Sigmoid colon (tissue), 7 donors: ENCODE data around the gene UTS2B. TPM values are rescaled to one million over a fixed set of nuclear protein-coding genes. Genes with fewer than 3 reads are reported as not detected.
"Not testable (repeated sequence)": the region's sequence is repeated elsewhere in the genome, so short reads cannot be mapped to it uniquely, and the experiment has no call there.

ENCODE experiments used
- DNase-seq: peaks from one replicate; pipeline ENCODE4 v3.0.0-alpha.2; 2019
- H3K27ac ChIP-seq, 4 donors: fragments of 200-600 bp; sonication (generic); one replicate each; pipeline ENCODE4 v1.5.1; 2016 to 2019; ENCODE audit warnings: mild to moderate bottlenecking in 1 of 4
- H3K27me3 ChIP-seq, 3 donors: fragments of 200-600 bp; sonication (generic); one replicate each; pipeline ENCODE4 v1.5.1; 2019; ENCODE audit warnings: mild to moderate bottlenecking in 1 of 3
- H3K36me3 ChIP-seq, 4 donors: fragments of 200-600 bp; sonication (generic); one replicate each; pipeline ENCODE4 v1.5.1; 2016 to 2019
- H3K4me1 ChIP-seq, 4 donors: fragments of 200-600 bp; sonication (generic); one replicate each; pipeline ENCODE4 v1.5.1; 2017 to 2019
- H3K4me3 ChIP-seq, 4 donors: fragments of 200-600 bp; sonication (generic); one replicate each; pipeline ENCODE4 v1.5.1; 2017 to 2019; ENCODE audit warnings: mild to moderate bottlenecking in 2 of 4, moderate library complexity in 1 of 4
- H3K9me3 ChIP-seq, 4 donors: fragments of 200-600 bp in 3 of 4; sonication (generic) in 3 of 4; one replicate each; pipeline versions ENCODE4 v1.5.1 to v1.6.1; 2013 to 2019
- CTCF ChIP-seq, 4 experiments: fragments of 450-650 bp in 3 of 4; fragments of 200-600 bp in 1 of 4; IDR thresholded peaks; one replicate each; pipeline ENCODE4 v1.5.1; 2016 to 2019; ENCODE audit warnings: antibody characterized with exemption in 4 of 4, mild to moderate bottlenecking in 3 of 4, moderate library complexity in 2 of 4
- EP300 ChIP-seq, 4 donors: sonication (generic); formaldehyde crosslinking; IDR thresholded peaks; one replicate each; pipeline ENCODE4 v1.6.1; 2017; ENCODE audit warnings: antibody characterized with exemption in 4 of 4
- POLR2A ChIP-seq, 2 donors: fragments of 450-650 bp; IDR thresholded peaks; one replicate each; pipeline ENCODE4 v1.6.1; 2016; ENCODE audit warnings: antibody characterized with exemption in 2 of 2, mild to moderate bottlenecking in 2 of 2, moderate library complexity in 2 of 2
- POLR2AphosphoS5 ChIP-seq, 4 donors: sonication (generic); formaldehyde crosslinking; IDR thresholded peaks; one replicate each; pipeline ENCODE4 v1.6.1; 2017; ENCODE audit warnings: antibody characterized with exemption in 4 of 4
- WGBS, 2 donors: extraction: QIAGEN DNeasy Blood & Tissue Kit; methylation state at CpG; one replicate each; pipeline ENCODE4 v1.1.7; 2013; 5-methylcytosine and 5-hydroxymethylcytosine counted together
- intact Hi-C: fragments of 100-400 bp; cut with DNase I; formaldehyde crosslinking; loops from one replicate; pipeline ENCODE4 v1.15.1; 2023
- polyA plus RNA-seq, 3 donors: library from polyadenylated mRNA; stranded (reverse); fragments of 200-250 nt; gene quantifications; one replicate each; pipeline ENCODE4 v1.2.3, GENCODE V29; 2013
- total RNA-seq, 4 donors: library from RNA; depleted of rRNA; stranded (reverse); fragments of >200 nt; gene quantifications; one replicate each; pipeline ENCODE4 v1.1.0, GENCODE V29; 2016
- donor health status: healthy with polysubstance abuse.
- donor health status: Bipolar disorder and iron deficiency.
- donor health status: healthy.

UTS2B gene
- total and polyA plus RNA-seq, 7 donors = 0.17 to 0.71 (median 0.28) TPM; not detected in 4

- intact Hi-C loops = no loop called here
These were observed 54.6 kb downstream of the UTS2B start for GRCh38 chr3:191275751-191276150.

GRCh38 chr3:191275244-191275643 lies 55.1 kb downstream of the UTS2B start:
- H3K4me3 ChIP-seq, intact Hi-C loops, H3K36me3 ChIP-seq, H3K4me1 ChIP-seq, DNase-seq, H3K9me3 ChIP-seq, H3K27ac ChIP-seq, H3K27me3 ChIP-seq: not testable (repeated sequence)
- 86 to 93% methylated on average over 14 of the region's 14 CpGs for WGBS, 2 donors

More at GRCh38 chr3:191275751-191276150, 54.6 kb downstream of the UTS2B start:
- TF ChIP-seq POLR2AphosphoS5 (IDR thresholded peaks at IDR 0.05) = no peak
- TF ChIP-seq POLR2A (IDR thresholded peaks at IDR 0.05) = no peak
- TF ChIP-seq EP300 (IDR thresholded peaks at IDR 0.05) = no peak
- TF ChIP-seq CTCF (IDR thresholded peaks at IDR 0.05) = no peak
- no peaks in the 10 kb centered on the region for H3K36me3 ChIP-seq
- no peak overlapping the region for H3K4me3 ChIP-seq
- no peaks in the 10 kb centered on the region for H3K9me3 ChIP-seq
- H3K27ac ChIP-seq = no peak overlapping the region
- H3K4me1 ChIP-seq = no peaks in the 10 kb centered on the region
- no peak for DNase-seq
- H3K27me3 ChIP-seq = no peaks in the 10 kb centered on the region

- Histone ChIP-seq H3K27ac (no peak overlapping the region), H3K4me1 (peaks cover 0 to 9% (median 4%) of the 10 kb centered on the region in 4 donors), H3K36me3 (no peaks in the 10 kb centered on the region), H3K27me3 (no peaks in the 10 kb centered on the region), H3K9me3 (no peaks in the 10 kb centered on the region), H3K4me3 (no peak overlapping the region)
- no peak for TF ChIP-seq POLR2A (IDR thresholded peaks at IDR 0.05)
- no peak for TF ChIP-seq EP300 (IDR thresholded peaks at IDR 0.05)
- TF ChIP-seq POLR2AphosphoS5 (IDR thresholded peaks at IDR 0.05) = no peak
- TF ChIP-seq CTCF (IDR thresholded peaks at IDR 0.05) = no peak
- no peak for DNase-seq
- 59 to 63% methylated on average over 5 of the region's 5 CpGs for WGBS, 2 donors
- intact Hi-C loops = no loop called here
These were observed 60.8 kb downstream of the UTS2B start for GRCh38 chr3:191269289-191270085.

- TF ChIP-seq CTCF (IDR thresholded peaks at IDR 0.05) = no peak
- no peak for TF ChIP-seq POLR2A (IDR thresholded peaks at IDR 0.05)
- no peak for TF ChIP-seq POLR2AphosphoS5 (IDR thresholded peaks at IDR 0.05)
- TF ChIP-seq EP300 (IDR thresholded peaks at IDR 0.05) = no peak
- H3K27ac ChIP-seq = no peak overlapping the region
These were observed 61.6 kb downstream of the UTS2B start for GRCh38 chr3:191268737-191269136.

GRCh38 chr3:191263850-191264249 lies 66.5 kb downstream of the UTS2B start:
- intact Hi-C loops = no loop called here
- Histone ChIP-seq H3K4me1 (no peaks in the 10 kb centered on the region), H3K9me3 (no peaks in the 10 kb centered on the region), H3K4me3 (no peak overlapping the region), H3K27ac (no peak overlapping the region), H3K36me3 (no peaks in the 10 kb centered on the region), H3K27me3 (no peaks in the 10 kb centered on the region)
- DNase-seq = no peak
- WGBS, 2 donors = 65 to 83% methylated on average over 3 of the region's 3 CpGs
- no peak for TF ChIP-seq EP300 (IDR thresholded peaks at IDR 0.05)
- no peak for TF ChIP-seq POLR2AphosphoS5 (IDR thresholded peaks at IDR 0.05)
- no peak for TF ChIP-seq POLR2A (IDR thresholded peaks at IDR 0.05)
- no peak for TF ChIP-seq CTCF (IDR thresholded peaks at IDR 0.05)

More at GRCh38 chr3:191268737-191269136, 61.6 kb downstream of the UTS2B start:
- DNase-seq = no peak
- Histone ChIP-seq H3K4me1 (peaks cover 0 to 9% (median 4%) of the 10 kb centered on the region in 4 donors), H3K27me3 (no peaks in the 10 kb centered on the region), H3K4me3 (no peak overlapping the region), H3K9me3 (no peaks in the 10 kb centered on the region), H3K36me3 (no peaks in the 10 kb centered on the region)
- intact Hi-C loops = no loop called here
